Mucosa of rectum (tissue), 2 donors: ENCODE measurements around the gene ATG101.

ENCODE experiments used
- H3K27ac ChIP-seq, 2 donors: one replicate each; pipeline ENCODE4 v1.7.0; 2013; ENCODE audit warnings: inconsistent platforms in 2 of 2, low read depth in 2 of 2, low read length in 2 of 2
- H3K27me3 ChIP-seq, 2 donors: one replicate each; pipeline ENCODE4 v1.7.0; 2013; ENCODE audit warnings: low read length in 2 of 2; ENCODE audit not compliant: control insufficient read depth in 2 of 2, insufficient read depth in 2 of 2
- H3K36me3 ChIP-seq, 2 donors: one replicate each; pipeline ENCODE4 v1.7.0; 2013; ENCODE audit warnings: low read length in 2 of 2; ENCODE audit not compliant: control insufficient read depth in 2 of 2, insufficient read depth in 2 of 2
- H3K4me1 ChIP-seq, 2 donors: one replicate each; pipeline ENCODE4 v1.7.0; 2013; ENCODE audit warnings: low read length in 2 of 2, mild to moderate bottlenecking in 1 of 2; ENCODE audit not compliant: control insufficient read depth in 2 of 2, insufficient read depth in 2 of 2
- H3K4me3 ChIP-seq, 2 donors: one replicate each; pipeline ENCODE4 v1.7.0; 2013; ENCODE audit warnings: low read length in 2 of 2
- H3K9ac ChIP-seq, 2 donors: one replicate each; pipeline ENCODE4 v1.7.0; 2013; ENCODE audit warnings: low read length in 2 of 2, low read depth in 1 of 2, mild to moderate bottlenecking in 1 of 2
- H3K9me3 ChIP-seq, 2 donors: one replicate each; pipeline ENCODE4 v1.7.0; 2013; ENCODE audit warnings: low read length in 2 of 2; ENCODE audit not compliant: control insufficient read depth in 2 of 2
- donor health status: healthy.
- donor health status: Normal muscosa, but diverticular disease.

The ATG101 gene

GRCh38 chr12:52058631-52059361, 11.0 kb upstream of the ATG101 start:
- H3K9me3 ChIP-seq: no peaks in the 10 kb centered on the region
- no peak overlapping the region for H3K4me3 ChIP-seq
- H3K9ac ChIP-seq: no peak overlapping the region
- H3K4me1 ChIP-seq: peaks cover 0 to 7% of the 10 kb centered on the region in 2 donors
- no peak overlapping the region for H3K27ac ChIP-seq
- no peaks in the 10 kb centered on the region for H3K27me3 ChIP-seq
- peaks cover 15 to 18% of the 10 kb centered on the region in 2 donors for H3K36me3 ChIP-seq

- Histone ChIP-seq H3K27me3 (no peaks in the 10 kb centered on the region), H3K27ac (no peak overlapping the region), H3K9ac (no peak overlapping the region), H3K36me3 (peaks cover 15 to 16% of the 10 kb centered on the region in 2 donors), H3K4me3 (no peak overlapping the region), H3K4me1 (peaks cover 0 to 7% of the 10 kb centered on the region in 2 donors), H3K9me3 (no peaks in the 10 kb centered on the region)
Observed at GRCh38 chr12:52059582-52060497, 9.9 kb upstream of the ATG101 start.

- peaks cover 10 to 15% of the 10 kb centered on the region in 2 donors for H3K36me3 ChIP-seq
- no peak overlapping the region for H3K27ac ChIP-seq
- H3K9me3 ChIP-seq: no peaks in the 10 kb centered on the region
- H3K9ac ChIP-seq: no peak overlapping the region
- H3K4me1 ChIP-seq: peaks cover 0 to 7% of the 10 kb centered on the region in 2 donors
- no peak overlapping the region for H3K4me3 ChIP-seq
- H3K27me3 ChIP-seq: no peaks in the 10 kb centered on the region
Observed at GRCh38 chr12:52060498-52061177, 9.1 kb upstream of the ATG101 start.

- peak overlapping the region in 1 of 2 donors; percentile 52 for H3K27ac ChIP-seq
- H3K9ac ChIP-seq: no peak overlapping the region
- no peaks in the 10 kb centered on the region for H3K9me3 ChIP-seq
- H3K4me3 ChIP-seq: no peak overlapping the region
- peaks cover 10% of the 10 kb centered on the region in 2 donors for H3K36me3 ChIP-seq
- H3K27me3 ChIP-seq: no peaks in the 10 kb centered on the region
- peaks cover 0 to 7% of the 10 kb centered on the region in 2 donors for H3K4me1 ChIP-seq
Observed at GRCh38 chr12:52061470-52062166, 8.2 kb upstream of the ATG101 start.

GRCh38 chr12:52062167-52063081, 7.4 kb upstream of the ATG101 start:
- peak overlapping the region in 1 of 2 donors; percentile 52 for H3K27ac ChIP-seq
- H3K4me3 ChIP-seq: no peak overlapping the region
- no peaks in the 10 kb centered on the region for H3K27me3 ChIP-seq
- H3K36me3 ChIP-seq: peaks cover 2 to 6% of the 10 kb centered on the region in 2 donors
- H3K4me1 ChIP-seq: peaks cover 0 to 7% of the 10 kb centered on the region in 2 donors
- H3K9me3 ChIP-seq: no peaks in the 10 kb centered on the region
- no peak overlapping the region for H3K9ac ChIP-seq

GRCh38 chr12:52063082-52063924, 6.5 kb upstream of the ATG101 start:
- H3K27ac ChIP-seq: peak overlapping the region in 1 of 2 donors; percentile 52

GRCh38 chr12:52063981-52064649, 5.7 kb upstream of the ATG101 start:
- no peak overlapping the region for H3K4me3 ChIP-seq
- no peaks in the 10 kb centered on the region for H3K36me3 ChIP-seq
- H3K4me1 ChIP-seq: peaks cover 2 to 10% of the 10 kb centered on the region in 2 donors
- no peaks in the 10 kb centered on the region for H3K9me3 ChIP-seq
- no peaks in the 10 kb centered on the region for H3K27me3 ChIP-seq
- H3K27ac ChIP-seq: peak overlapping the region; percentile 9 to 48
- H3K9ac ChIP-seq: no peak overlapping the region

More at GRCh38 chr12:52063082-52063924, 6.5 kb upstream of the ATG101 start:
- Histone ChIP-seq H3K4me3 (no peak overlapping the region), H3K9ac (no peak overlapping the region), H3K36me3 (peaks cover 0 to 4% of the 10 kb centered on the region in 2 donors), H3K9me3 (no peaks in the 10 kb centered on the region), H3K4me1 (peaks cover 0 to 7% of the 10 kb centered on the region in 2 donors), H3K27me3 (no peaks in the 10 kb centered on the region)

- H3K9ac ChIP-seq: no peak overlapping the region
- no peaks in the 10 kb centered on the region for H3K36me3 ChIP-seq
- no peaks in the 10 kb centered on the region for H3K27me3 ChIP-seq
- no peak overlapping the region for H3K4me3 ChIP-seq
- H3K9me3 ChIP-seq: no peaks in the 10 kb centered on the region
- H3K27ac ChIP-seq: no peak overlapping the region
- H3K4me1 ChIP-seq: peaks cover 12 to 24% of the 10 kb centered on the region in 2 donors
Observed at GRCh38 chr12:52066346-52067080, 3.3 kb upstream of the ATG101 start.
